ENCODE measurements around the gene BMPR1A. TPM values are rescaled to one million over a fixed set of nuclear protein-coding genes. Genes with fewer than 3 reads are reported as not detected.
A peak's percentile ranks its signal among the peaks of the same experiment; 100 is the strongest.

Gene BMPR1A
- total and polyA plus RNA-seq, 4 donors: 38.1 to 84.0 (median 63.4) TPM

DNA sequence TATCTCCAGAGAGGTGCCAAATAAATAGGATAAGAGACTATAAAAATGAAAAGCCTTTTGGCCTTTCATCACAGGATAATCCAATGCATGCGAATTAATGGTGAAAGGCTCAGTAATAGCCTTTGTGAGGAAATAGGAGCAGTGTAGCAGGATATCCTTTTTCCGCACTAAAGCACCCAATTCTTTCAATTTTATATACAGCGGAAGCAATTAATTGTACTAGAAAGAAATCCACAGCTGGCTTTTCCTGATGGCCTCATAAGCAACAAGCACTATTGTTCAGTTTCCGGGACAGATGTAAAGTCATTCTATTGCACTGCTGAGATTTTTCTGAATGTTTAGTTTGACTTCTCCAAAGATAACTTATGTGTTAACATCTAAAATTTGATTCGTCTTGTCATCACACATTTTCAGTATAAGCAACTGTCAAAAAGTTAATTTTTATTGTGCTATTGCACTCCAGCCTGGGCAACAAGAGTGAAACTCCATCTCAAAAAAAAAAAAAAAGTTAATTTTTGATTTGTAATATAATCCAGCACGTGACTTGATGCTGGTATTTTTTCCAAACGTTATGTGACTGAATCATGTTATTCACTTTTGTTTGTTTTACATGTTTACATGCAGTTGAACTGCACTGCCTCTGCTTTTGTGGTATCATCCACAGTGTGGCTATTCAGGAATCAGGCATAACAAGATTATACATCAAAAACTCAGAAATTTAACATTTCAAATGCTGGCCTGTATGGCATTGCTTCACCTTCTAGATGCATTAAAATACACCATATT, 8.4 kb upstream of the BMPR1A start:
- Histone ChIP-seq H3K27ac (ENCODE audit: low read depth, low read length) (no peak overlapping the region), H3K27me3 (ENCODE audit: control insufficient read depth, insufficient read depth, low read length) (no peaks in the 10 kb centered on the region), H3K36me3 (ENCODE audit: control insufficient read depth, insufficient read depth, low read length) (peaks cover 2% of the 10 kb centered on the region), H3K4me3 (ENCODE audit: low read depth, low read length) (no peak overlapping the region), H3K4me1 (ENCODE audit: control insufficient read depth, insufficient read depth, low read length) (peaks cover 4% of the 10 kb centered on the region), H3K9me3 (ENCODE audit: control insufficient read depth, insufficient read depth, low read length) (no peaks in the 10 kb centered on the region)
- no CpG with 5 or more reads among the region's 7 CpGs for WGBS (ENCODE audit: insufficient coverage)
- peak in 1 of 6 donors; percentile 55 for DNase-seq (ENCODE audit: low read depth in 4 of 6, low spot score in 6 of 6)

GRCh38 chr10:86749854-86750253, 6.6 kb upstream of the BMPR1A start:
- Histone ChIP-seq H3K4me3 (ENCODE audit: low read depth, low read length) (no peak overlapping the region), H3K27ac (ENCODE audit: low read depth, low read length) (no peak overlapping the region), H3K36me3 (ENCODE audit: control insufficient read depth, insufficient read depth, low read length) (peaks cover 2% of the 10 kb centered on the region), H3K9me3 (ENCODE audit: control insufficient read depth, insufficient read depth, low read length) (no peaks in the 10 kb centered on the region), H3K4me1 (ENCODE audit: control insufficient read depth, insufficient read depth, low read length) (peaks cover 14% of the 10 kb centered on the region), H3K27me3 (ENCODE audit: control insufficient read depth, insufficient read depth, low read length) (no peaks in the 10 kb centered on the region)
- WGBS (ENCODE audit: insufficient coverage): 80% methylated on average over 5 of the region's 9 CpGs
- DNase-seq (ENCODE audit: low read depth in 4 of 6, low spot score in 6 of 6): no peak

GRCh38 chr10:86751477-86751876, 4.9 kb upstream of the BMPR1A start:
- no peak for DNase-seq (ENCODE audit: low read depth in 4 of 6, low spot score in 6 of 6)
- Histone ChIP-seq H3K27me3 (ENCODE audit: control insufficient read depth, insufficient read depth, low read length) (no peaks in the 10 kb centered on the region), H3K4me1 (ENCODE audit: control insufficient read depth, insufficient read depth, low read length) (peaks cover 19% of the 10 kb centered on the region), H3K36me3 (ENCODE audit: control insufficient read depth, insufficient read depth, low read length) (peaks cover 2% of the 10 kb centered on the region), H3K9me3 (ENCODE audit: control insufficient read depth, insufficient read depth, low read length) (no peaks in the 10 kb centered on the region), H3K27ac (ENCODE audit: low read depth, low read length) (no peak overlapping the region), H3K4me3 (ENCODE audit: low read depth, low read length) (no peak overlapping the region)
- WGBS (ENCODE audit: insufficient coverage): no CpG with 5 or more reads among the region's 17 CpGs

- no peak overlapping the region for H3K4me3 ChIP-seq (ENCODE audit: low read depth, low read length)
- H3K36me3 ChIP-seq (ENCODE audit: control insufficient read depth, insufficient read depth, low read length): peaks cover 2% of the 10 kb centered on the region
- peaks cover 19% of the 10 kb centered on the region for H3K4me1 ChIP-seq (ENCODE audit: control insufficient read depth, insufficient read depth, low read length)
- H3K27ac ChIP-seq (ENCODE audit: low read depth, low read length): no peak overlapping the region
- no peaks in the 10 kb centered on the region for H3K27me3 ChIP-seq (ENCODE audit: control insufficient read depth, insufficient read depth, low read length)
- H3K9me3 ChIP-seq (ENCODE audit: control insufficient read depth, insufficient read depth, low read length): no peaks in the 10 kb centered on the region
- no peak for DNase-seq (ENCODE audit: low read depth in 4 of 6, low spot score in 6 of 6)
- WGBS (ENCODE audit: insufficient coverage): 73% methylated on average over 3 of the region's 4 CpGs
These were observed 4.1 kb upstream of the BMPR1A start for GRCh38 chr10:86752311-86752710.

GRCh38 chr10:86753051-86753450, 3.4 kb upstream of the BMPR1A start:
- Histone ChIP-seq H3K27me3 (ENCODE audit: control insufficient read depth, insufficient read depth, low read length) (no peaks in the 10 kb centered on the region), H3K27ac (ENCODE audit: low read depth, low read length) (no peak overlapping the region), H3K9me3 (ENCODE audit: control insufficient read depth, insufficient read depth, low read length) (no peaks in the 10 kb centered on the region), H3K4me3 (ENCODE audit: low read depth, low read length) (no peak overlapping the region), H3K4me1 (ENCODE audit: control insufficient read depth, insufficient read depth, low read length) (peaks cover 19% of the 10 kb centered on the region), H3K36me3 (ENCODE audit: control insufficient read depth, insufficient read depth, low read length) (peaks cover 2% of the 10 kb centered on the region)
- WGBS (ENCODE audit: insufficient coverage): no CpG with 5 or more reads among the region's 2 CpGs
- no peak for DNase-seq (ENCODE audit: low read depth in 4 of 6, low spot score in 6 of 6)

DNA sequence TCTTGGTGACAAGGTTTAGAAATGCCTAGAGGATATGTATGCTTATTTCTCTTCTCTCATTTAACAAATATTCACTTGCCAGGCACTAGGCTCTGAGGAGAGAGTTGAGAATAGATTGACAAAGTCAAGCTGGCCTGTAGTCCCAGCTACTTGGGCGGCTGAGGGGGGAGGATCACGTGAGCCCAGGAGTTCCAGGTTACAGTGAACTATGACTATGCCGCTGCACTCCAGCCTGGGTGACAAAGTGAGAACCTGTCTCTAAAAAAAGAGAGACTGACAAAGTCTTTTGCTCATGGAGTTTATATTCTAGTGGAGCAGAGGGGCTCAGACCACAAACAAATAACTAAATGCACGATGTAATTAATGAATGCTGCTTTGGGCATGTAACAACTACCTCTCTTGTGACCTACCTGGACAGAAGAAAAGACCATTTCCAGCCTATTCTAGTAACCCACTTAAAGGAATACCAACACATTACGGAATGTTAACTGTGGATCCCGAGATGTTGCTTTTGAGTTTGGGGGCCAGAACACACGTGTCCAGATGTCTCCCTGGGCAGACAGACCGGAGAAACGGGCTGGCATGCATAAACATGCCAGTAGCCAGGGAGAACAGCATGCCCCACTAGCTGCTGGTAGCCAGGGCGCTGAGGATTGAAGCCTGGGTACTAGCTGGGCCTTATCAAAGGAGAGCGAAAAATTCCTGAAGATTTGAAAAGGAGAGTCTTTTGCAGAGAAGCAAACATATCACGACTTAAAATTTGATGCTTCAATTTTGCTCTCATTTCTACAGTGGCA, 2.6 kb upstream of the BMPR1A start:
- Histone ChIP-seq H3K9me3 (ENCODE audit: control insufficient read depth, insufficient read depth, low read length) (no peaks in the 10 kb centered on the region), H3K27ac (ENCODE audit: low read depth, low read length) (no peak overlapping the region), H3K4me3 (ENCODE audit: low read depth, low read length) (no peak overlapping the region), H3K36me3 (ENCODE audit: control insufficient read depth, insufficient read depth, low read length) (peaks cover 2% of the 10 kb centered on the region), H3K4me1 (ENCODE audit: control insufficient read depth, insufficient read depth, low read length) (peaks cover 19% of the 10 kb centered on the region), H3K27me3 (ENCODE audit: control insufficient read depth, insufficient read depth, low read length) (no peaks in the 10 kb centered on the region)
- 74% methylated on average over 10 of the region's 12 CpGs for WGBS (ENCODE audit: insufficient coverage)
- DNase-seq (ENCODE audit: low read depth in 4 of 6, low spot score in 6 of 6): no peak

DNA sequence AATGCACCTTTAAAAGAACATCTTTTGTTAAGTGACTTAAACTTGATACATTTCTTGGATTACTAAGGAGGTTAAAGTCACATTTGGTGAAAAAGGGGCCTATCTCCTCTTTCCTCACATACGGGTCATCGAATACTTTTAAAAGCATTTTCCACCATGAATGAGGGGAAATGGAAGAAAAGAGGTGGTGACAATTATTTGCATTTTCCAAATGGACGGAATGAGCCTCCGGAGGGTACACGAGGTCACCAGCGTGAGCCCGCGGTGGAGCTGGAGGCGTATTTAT, 1.0 kb upstream of the BMPR1A start:
- Histone ChIP-seq H3K4me1 (ENCODE audit: control insufficient read depth, insufficient read depth, low read length) (peaks cover 19% of the 10 kb centered on the region), H3K27ac (ENCODE audit: low read depth, low read length) (peak overlapping the region; percentile 93), H3K9me3 (ENCODE audit: control insufficient read depth, insufficient read depth, low read length) (no peaks in the 10 kb centered on the region), H3K27me3 (ENCODE audit: control insufficient read depth, insufficient read depth, low read length) (no peaks in the 10 kb centered on the region), H3K36me3 (ENCODE audit: control insufficient read depth, insufficient read depth, low read length) (peaks cover 2% of the 10 kb centered on the region), H3K4me3 (ENCODE audit: low read depth, low read length) (peak overlapping the region; percentile 70)
- no peak for DNase-seq (ENCODE audit: low read depth in 4 of 6, low spot score in 6 of 6)
- 0% methylated on average over 7 of the region's 9 CpGs for WGBS (ENCODE audit: insufficient coverage)

- peak overlapping the region; percentile 70 for H3K4me3 ChIP-seq (ENCODE audit: low read depth, low read length)
- no peaks in the 10 kb centered on the region for H3K9me3 ChIP-seq (ENCODE audit: control insufficient read depth, insufficient read depth, low read length)
- WGBS (ENCODE audit: insufficient coverage): 0% methylated on average over 81 of the region's 89 CpGs
- peaks cover 19% of the 10 kb centered on the region for H3K4me1 ChIP-seq (ENCODE audit: control insufficient read depth, insufficient read depth, low read length)
- H3K27ac ChIP-seq (ENCODE audit: low read depth, low read length): peak overlapping the region; percentile 93
- peaks cover 2% of the 10 kb centered on the region for H3K36me3 ChIP-seq (ENCODE audit: control insufficient read depth, insufficient read depth, low read length)
- peak in 5 of 6 donors; percentile 88 to 99 (median 94) for DNase-seq (ENCODE audit: low read depth in 4 of 6, low spot score in 6 of 6)
- H3K27me3 ChIP-seq (ENCODE audit: control insufficient read depth, insufficient read depth, low read length): no peaks in the 10 kb centered on the region
These were observed 494 bp upstream of the BMPR1A start for GRCh38 chr10:86755740-86756510.

DNA sequence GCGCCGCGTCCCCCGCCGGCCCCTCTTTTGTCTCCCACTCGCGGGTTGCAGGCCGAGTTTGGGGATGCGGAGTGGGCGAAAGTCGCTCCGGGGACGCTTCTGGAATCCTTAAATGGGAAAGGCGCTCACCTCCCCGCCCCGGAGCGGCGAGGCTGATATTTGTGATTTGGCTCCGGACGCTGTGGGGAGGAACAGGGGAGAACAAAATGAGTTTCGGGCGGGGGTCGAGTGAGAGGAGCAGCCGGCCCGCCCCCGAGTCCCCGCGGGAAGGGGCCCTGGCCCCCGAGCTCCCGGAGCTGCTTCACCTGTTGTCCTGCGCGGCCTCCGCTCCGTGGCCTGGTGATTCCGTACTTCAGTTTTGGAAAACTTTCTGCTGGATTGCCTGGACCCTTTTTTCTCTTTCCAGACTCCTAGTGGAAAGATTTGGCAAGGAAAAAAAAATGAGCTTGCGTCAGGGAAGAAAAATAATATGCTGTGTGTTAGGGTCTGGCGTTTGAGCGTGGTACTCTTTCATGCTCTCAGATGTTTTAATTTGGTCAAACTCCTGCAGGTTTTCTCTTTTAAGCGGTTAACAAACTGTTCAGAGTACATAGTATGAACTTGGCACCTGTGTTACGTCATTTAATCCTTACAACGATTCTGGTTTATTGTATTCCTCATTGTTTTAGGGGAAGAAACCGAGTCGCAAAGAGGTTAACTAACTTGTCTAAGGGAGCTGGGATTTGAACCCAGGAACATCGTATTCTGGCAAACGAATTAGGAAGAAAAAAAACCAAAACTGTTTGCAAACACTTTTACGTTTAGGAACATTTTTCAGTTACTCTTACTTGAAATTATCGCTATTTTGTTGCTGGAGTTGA, 924 bp downstream of the BMPR1A start:
- Histone ChIP-seq H3K36me3 (ENCODE audit: control insufficient read depth, insufficient read depth, low read length) (peaks cover under 1% of the 10 kb centered on the region), H3K4me3 (ENCODE audit: low read depth, low read length) (peak overlapping the region; percentile 88), H3K9me3 (ENCODE audit: control insufficient read depth, insufficient read depth, low read length) (no peaks in the 10 kb centered on the region), H3K4me1 (ENCODE audit: control insufficient read depth, insufficient read depth, low read length) (peaks cover 19% of the 10 kb centered on the region), H3K27ac (ENCODE audit: low read depth, low read length) (peak overlapping the region; percentile 95), H3K27me3 (ENCODE audit: control insufficient read depth, insufficient read depth, low read length) (no peaks in the 10 kb centered on the region)
- 0% methylated on average over 37 of the region's 47 CpGs for WGBS (ENCODE audit: insufficient coverage)
- peak in 2 of 6 donors; percentile 66 to 79 for DNase-seq (ENCODE audit: low read depth in 4 of 6, low spot score in 6 of 6)

Measured in spinal cord (tissue), 10 donors.